Skeletal muscle satellite cell (primary cell): ENCODE data around the gene TFPT.

Experiments used
- H3K27me3 ChIP-seq: 2 replicates; pipeline ENCODE4 v1.7.0; 2013; ENCODE audit warnings: low read length; ENCODE audit not compliant: control insufficient read depth, insufficient read depth
- H3K36me3 ChIP-seq: 2 replicates; pipeline ENCODE4 v1.7.0; 2013; ENCODE audit warnings: mild to moderate bottlenecking, control low read depth, low read length; ENCODE audit not compliant: insufficient read depth
- H3K4me1 ChIP-seq: 2 replicates; pipeline ENCODE4 v1.7.0; 2013; ENCODE audit warnings: low read length; ENCODE audit not compliant: control insufficient read depth, insufficient read depth
- H3K4me2 ChIP-seq: 2 replicates; pipeline ENCODE4 v1.7.0; 2013; ENCODE audit warnings: mild to moderate bottlenecking, low read length
- H3K4me3 ChIP-seq: 2 replicates; pipeline ENCODE4 v1.7.0; 2013; ENCODE audit warnings: low read length
- H3K9ac ChIP-seq: 2 replicates; pipeline ENCODE4 v1.7.0; 2013; ENCODE audit warnings: mild to moderate bottlenecking, low read depth, low read length, moderate library complexity
- H3K9me3 ChIP-seq: replicated peaks from 2 replicates; pipeline ENCODE4 v1.7.0; 2013; ENCODE audit warnings: mild to moderate bottlenecking, control low read depth, low read length

The TFPT gene

DNA sequence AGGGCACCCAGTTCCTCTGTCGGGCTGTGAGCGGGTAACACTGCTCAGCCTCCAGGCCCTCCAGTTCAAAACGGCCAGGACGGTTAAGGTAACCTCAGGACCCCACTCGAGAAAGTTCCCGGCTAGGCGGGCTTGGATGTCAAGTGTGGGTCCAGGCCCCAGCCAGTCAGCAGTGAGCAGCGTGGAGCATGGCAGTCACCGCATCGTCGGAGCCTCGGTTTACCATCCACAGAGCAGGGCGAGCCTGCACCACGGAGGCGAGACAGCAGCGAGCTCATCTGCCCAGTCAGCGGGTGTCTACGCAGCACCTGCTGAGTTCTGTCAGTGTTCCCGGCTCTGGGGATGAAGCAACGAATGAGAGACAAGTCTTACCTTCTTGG lies 14.2 kb upstream of the TFPT start:
- H3K4me1 ChIP-seq = no peaks in the 10 kb centered on the region
- H3K27me3 ChIP-seq = no peaks in the 10 kb centered on the region
- H3K9ac ChIP-seq = no peak overlapping the region
- H3K4me3 ChIP-seq = no peak overlapping the region
- no peaks in the 10 kb centered on the region for H3K9me3 ChIP-seq
- H3K4me2 ChIP-seq = no peak overlapping the region
- H3K36me3 ChIP-seq = peaks cover 42% of the 10 kb centered on the region

DNA sequence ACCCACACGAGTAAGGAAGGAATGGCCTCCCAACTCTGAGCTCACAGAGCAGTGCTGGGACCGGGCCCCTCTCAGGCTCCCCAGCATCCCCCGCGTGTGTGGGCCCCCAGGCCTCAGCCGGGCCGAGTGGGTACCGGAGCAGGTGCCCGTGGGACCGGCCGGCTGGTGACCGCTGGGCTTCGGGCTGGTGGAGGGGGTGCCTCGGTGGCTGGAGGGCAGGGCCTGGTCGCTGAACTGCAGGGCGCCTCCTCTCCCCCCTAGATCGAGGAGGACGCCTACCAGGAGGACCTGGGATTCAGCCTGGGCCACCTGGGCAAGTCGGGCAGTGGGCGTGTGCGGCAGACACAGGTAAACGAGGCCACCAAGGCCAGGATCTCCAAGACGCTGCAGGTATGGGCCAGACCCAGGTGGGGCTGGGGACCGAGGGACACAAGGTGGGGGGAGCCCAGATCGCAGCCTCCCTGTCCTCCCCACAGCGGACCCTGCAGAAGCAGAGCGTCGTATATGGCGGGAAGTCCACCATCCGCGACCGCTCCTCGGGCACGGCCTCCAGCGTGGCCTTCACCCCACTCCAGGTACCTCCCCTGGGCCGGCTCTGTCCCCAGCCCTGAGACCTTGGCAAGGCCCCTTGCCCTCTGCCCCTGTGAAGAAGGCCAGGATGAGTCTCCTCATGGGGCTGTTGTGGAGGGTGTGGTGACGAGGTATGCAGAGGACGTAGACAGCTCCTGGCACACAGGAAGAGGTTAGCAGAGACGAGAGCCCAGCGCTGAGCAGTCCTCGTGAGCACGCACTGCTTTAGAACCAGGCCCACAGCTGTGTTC lies 13.5 kb upstream of the TFPT start:
- Histone ChIP-seq H3K27me3 (no peaks in the 10 kb centered on the region), H3K9me3 (no peaks in the 10 kb centered on the region), H3K4me2 (no peak overlapping the region), H3K9ac (no peak overlapping the region), H3K4me3 (no peak overlapping the region), H3K36me3 (peaks cover 48% of the 10 kb centered on the region), H3K4me1 (no peaks in the 10 kb centered on the region)

DNA sequence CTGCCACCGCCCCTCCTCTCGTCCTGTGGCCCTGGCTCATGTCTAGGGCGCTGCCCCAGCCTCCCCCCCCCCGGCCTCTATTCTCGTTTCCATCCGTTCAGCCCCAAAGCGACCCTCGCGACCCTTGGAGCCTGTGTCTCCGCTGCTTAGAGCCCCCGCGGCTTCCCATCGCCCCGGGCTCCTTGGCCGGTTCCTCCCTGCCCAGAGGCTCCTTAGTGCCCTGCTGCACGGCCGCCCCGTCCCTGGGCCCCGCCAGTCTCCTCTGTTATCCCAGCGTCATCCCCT lies 12.9 kb upstream of the TFPT start:
- no peaks in the 10 kb centered on the region for H3K27me3 ChIP-seq
- H3K4me3 ChIP-seq = no peak overlapping the region
- no peaks in the 10 kb centered on the region for H3K4me1 ChIP-seq
- H3K4me2 ChIP-seq = no peak overlapping the region
- H3K9me3 ChIP-seq = no peaks in the 10 kb centered on the region
- no peak overlapping the region for H3K9ac ChIP-seq
- H3K36me3 ChIP-seq = peaks cover 54% of the 10 kb centered on the region

GRCh38 chr19:54127688-54128440 lies 12.4 kb upstream of the TFPT start:
- H3K4me3 ChIP-seq = no peak overlapping the region
- no peak overlapping the region for H3K9ac ChIP-seq
- no peaks in the 10 kb centered on the region for H3K9me3 ChIP-seq
- H3K27me3 ChIP-seq = no peaks in the 10 kb centered on the region
- no peaks in the 10 kb centered on the region for H3K4me1 ChIP-seq
- H3K4me2 ChIP-seq = no peak overlapping the region
- peaks cover 56% of the 10 kb centered on the region for H3K36me3 ChIP-seq

- Histone ChIP-seq H3K9me3 (no peaks in the 10 kb centered on the region), H3K4me3 (no peak overlapping the region), H3K9ac (no peak overlapping the region), H3K4me1 (no peaks in the 10 kb centered on the region), H3K27me3 (no peaks in the 10 kb centered on the region), H3K36me3 (peaks cover 58% of the 10 kb centered on the region), H3K4me2 (no peak overlapping the region)
These were observed 10.3 kb upstream of the TFPT start for GRCh38 chr19:54125713-54126112.

GRCh38 chr19:54124393-54124792 lies 8.9 kb upstream of the TFPT start:
- no peak overlapping the region for H3K4me2 ChIP-seq
- no peak overlapping the region for H3K9ac ChIP-seq
- H3K27me3 ChIP-seq = no peaks in the 10 kb centered on the region
- peaks cover 61% of the 10 kb centered on the region for H3K36me3 ChIP-seq
- H3K4me3 ChIP-seq = no peak overlapping the region
- H3K9me3 ChIP-seq = no peaks in the 10 kb centered on the region
- no peaks in the 10 kb centered on the region for H3K4me1 ChIP-seq

DNA sequence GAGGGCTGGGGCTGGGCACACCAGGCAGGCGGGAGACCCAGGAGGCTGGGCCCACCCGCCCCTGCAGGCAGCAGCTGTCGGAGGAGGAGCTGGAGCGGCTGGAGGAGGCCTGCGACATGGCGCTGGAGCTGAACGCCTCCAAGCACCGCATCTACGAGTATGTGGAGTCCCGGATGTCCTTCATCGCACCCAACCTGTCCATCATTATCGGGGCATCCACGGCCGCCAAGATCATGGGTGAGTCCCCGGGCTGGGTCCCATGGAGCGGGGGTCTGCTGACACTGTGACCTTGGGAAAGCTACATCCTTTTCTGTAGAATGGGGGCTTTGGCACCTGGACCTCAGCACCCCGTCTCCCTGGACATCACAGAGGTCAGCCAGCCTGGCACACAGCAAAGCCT lies 8.2 kb upstream of the TFPT start:
- Histone ChIP-seq H3K4me1 (no peaks in the 10 kb centered on the region), H3K9ac (no peak overlapping the region), H3K9me3 (no peaks in the 10 kb centered on the region), H3K4me2 (no peak overlapping the region), H3K4me3 (no peak overlapping the region), H3K36me3 (peaks cover 57% of the 10 kb centered on the region), H3K27me3 (no peaks in the 10 kb centered on the region)

DNA sequence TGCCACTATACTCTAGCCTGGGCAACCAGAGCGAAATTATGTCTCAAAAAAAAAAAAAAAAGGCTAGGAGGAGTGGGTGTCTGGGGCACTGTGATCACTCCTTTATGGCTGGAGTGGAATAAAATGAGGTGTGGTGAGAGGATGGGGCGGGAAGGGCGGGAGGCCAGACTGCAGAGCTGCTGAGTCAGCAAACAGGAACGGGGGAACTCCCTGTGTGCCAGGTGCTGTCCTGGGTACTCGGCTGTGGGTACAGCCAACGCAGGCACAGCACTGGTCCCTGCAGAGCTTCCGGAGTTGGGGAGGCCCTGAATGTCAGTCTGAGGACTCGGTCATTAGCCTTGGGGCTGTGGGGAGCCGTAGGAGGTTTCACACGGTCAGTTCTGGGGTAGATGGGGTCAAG lies 5.8 kb upstream of the TFPT start:
- Histone ChIP-seq H3K9me3 (no peaks in the 10 kb centered on the region), H3K27me3 (no peaks in the 10 kb centered on the region), H3K4me3 (no peak overlapping the region), H3K9ac (no peak overlapping the region), H3K36me3 (peaks cover 50% of the 10 kb centered on the region), H3K4me1 (peaks cover 6% of the 10 kb centered on the region), H3K4me2 (no peak overlapping the region)

DNA sequence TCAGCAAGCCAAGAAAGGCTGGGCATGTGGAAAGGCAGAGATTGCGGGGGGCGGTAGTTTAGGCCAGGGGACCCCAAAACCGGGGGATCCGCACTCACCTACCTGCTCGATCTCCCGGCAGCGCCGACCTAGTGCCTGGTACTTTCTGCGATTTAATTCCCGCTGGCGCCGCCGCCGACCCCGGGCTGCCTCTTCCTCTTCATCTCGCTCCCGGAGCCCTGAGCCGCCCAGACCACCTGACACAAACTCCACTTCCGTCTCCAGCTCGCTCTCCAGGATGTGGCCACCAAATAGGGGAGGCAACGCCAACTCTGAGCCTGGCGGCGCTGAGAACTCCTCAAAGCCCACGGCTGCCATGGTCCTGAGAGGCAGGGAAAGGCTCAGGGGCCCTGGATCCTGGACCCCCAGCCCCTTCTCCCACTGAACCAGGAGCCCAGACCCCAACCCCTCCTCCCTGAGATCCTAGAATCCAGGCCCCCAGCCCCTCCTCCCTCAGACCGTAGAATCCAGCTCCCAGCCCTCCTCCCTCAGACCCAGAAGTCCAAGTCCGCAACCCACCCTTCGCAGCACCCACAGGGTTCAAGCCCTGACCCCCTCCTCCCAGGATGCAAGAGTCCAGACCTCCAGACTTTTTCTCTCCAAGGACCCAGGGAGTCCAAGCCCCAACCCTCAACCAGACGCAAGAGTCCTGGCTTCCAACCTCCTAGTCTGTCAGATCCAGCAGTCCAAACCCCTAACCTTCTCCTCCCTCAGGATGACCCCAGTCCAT lies 933 bp downstream of the TFPT start:
- H3K27me3 ChIP-seq = no peaks in the 10 kb centered on the region
- H3K9ac ChIP-seq = peak overlapping the region; percentile 95
- peaks cover 15% of the 10 kb centered on the region for H3K4me1 ChIP-seq
- H3K9me3 ChIP-seq = no peaks in the 10 kb centered on the region
- H3K4me3 ChIP-seq = peak overlapping the region; percentile 92
- H3K4me2 ChIP-seq = peak overlapping the region; percentile 98
- H3K36me3 ChIP-seq = peaks cover 21% of the 10 kb centered on the region

DNA sequence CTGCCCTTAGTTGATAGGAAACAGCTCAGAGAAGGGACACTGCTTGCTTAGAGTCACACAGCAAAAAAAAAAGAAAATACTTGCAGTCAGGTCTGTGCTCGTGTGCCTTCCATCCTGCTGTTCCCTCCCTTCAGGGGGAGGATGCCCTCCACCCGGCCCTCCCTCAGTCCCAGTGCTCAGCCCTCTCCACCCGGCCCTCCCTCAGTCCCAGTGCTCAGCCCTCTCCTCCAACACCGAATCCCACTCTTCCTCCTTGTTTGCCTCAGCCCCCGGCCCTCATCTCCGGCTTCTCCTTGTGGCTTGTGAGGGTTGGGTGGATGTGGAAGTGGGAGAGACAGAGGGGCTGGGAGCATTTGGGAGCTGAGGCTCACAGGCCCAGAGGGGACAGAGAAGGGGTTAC lies 5.8 kb downstream of the TFPT start:
- Histone ChIP-seq H3K36me3 (peaks cover 48% of the 10 kb centered on the region), H3K9me3 (no peaks in the 10 kb centered on the region)

GRCh38 chr19:54108496-54108895 lies 7.0 kb downstream of the TFPT start:
- Histone ChIP-seq H3K4me3 (no peak overlapping the region), H3K27me3 (no peaks in the 10 kb centered on the region), H3K4me1 (peaks cover under 1% of the 10 kb centered on the region), H3K4me2 (no peak overlapping the region), H3K9ac (no peak overlapping the region), H3K36me3 (peaks cover 43% of the 10 kb centered on the region), H3K9me3 (no peaks in the 10 kb centered on the region)

More for the DNA sequence above, 5.8 kb downstream of the TFPT start:
- Histone ChIP-seq H3K4me2 (no peak overlapping the region), H3K27me3 (no peaks in the 10 kb centered on the region), H3K4me3 (no peak overlapping the region), H3K4me1 (peaks cover 7% of the 10 kb centered on the region), H3K9ac (no peak overlapping the region)
